Activated CD4-positive, alpha-beta T cell treated with anti-CD3 and anti-CD28 coated beads for 24 hours (primary cell): ENCODE data around the gene E2F1.
"Not testable (repeated sequence)": the region's sequence is repeated elsewhere in the genome, so short reads cannot be mapped to it uniquely, and the experiment has no call there.

ENCODE experiments used
- DNase-seq, 2 donors: peaks; one replicate each; pipeline ENCODE4 v3.0.0-alpha.2; 2020; ENCODE audit warnings: low read depth in 2 of 2

Gene E2F1

DNA sequence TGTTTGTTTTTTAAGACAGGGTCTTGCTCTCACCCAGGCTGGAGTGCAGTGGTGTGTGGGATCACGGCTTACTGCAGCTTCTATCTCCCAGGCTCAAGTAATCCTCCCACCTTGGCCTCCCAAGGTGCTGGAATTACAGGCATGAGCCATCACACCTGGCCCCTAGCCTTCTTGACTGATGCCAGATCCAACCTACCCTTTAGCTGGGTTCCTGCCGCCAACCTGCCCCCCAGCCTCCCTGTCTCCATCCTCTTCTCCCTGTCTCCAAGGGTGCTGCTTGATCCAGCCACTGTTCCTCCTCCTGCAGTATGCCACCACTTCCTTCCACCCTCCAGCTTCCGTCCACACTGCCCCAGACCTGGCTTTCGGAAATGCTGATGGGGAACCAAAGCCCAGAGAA, 27.3 kb downstream of the E2F1 start:
- no peak for DNase-seq

DNA sequence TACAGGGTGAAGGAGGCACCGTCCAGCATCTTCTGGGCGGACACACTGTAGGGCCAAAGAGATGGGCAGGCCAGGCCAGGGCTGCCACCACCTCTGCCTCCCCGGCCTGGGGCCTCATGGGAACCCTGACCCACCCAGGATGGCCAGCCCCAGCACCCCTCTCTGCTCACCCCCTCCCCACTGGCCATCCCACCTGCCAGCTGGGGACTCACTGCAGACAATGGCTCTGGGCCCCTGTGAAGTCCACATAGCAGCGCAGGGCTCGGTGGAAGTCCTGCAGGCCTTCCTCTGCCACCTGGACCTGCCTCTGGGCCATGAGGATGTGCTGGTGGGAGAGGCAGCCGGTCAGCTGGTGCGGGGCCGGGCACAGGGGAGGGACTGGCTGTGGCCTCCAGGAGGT, 27.7 kb downstream of the E2F1 start:
- DNase-seq, result no peak

DNA sequence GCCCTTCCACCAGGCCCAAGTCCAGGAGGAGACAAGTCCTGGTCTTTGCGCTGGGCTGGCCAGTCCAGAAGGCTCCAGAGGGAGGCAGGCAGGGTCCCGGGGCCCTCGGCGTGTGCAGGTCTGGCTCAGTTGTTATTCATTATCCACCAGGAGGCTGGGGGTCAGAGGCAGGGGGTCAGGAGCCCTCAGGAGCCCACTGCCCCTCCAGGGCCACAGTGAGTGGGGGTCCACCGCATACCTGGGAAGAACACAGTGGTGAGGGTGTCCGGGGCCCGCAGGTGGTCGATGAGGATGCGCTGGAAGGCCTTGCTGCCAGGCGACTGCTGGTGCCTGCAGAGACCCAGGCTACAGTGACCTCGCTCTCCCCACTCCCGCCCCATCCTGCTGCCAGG, 28.5 kb downstream of the E2F1 start:
- DNase-seq, result no peak

DNA sequence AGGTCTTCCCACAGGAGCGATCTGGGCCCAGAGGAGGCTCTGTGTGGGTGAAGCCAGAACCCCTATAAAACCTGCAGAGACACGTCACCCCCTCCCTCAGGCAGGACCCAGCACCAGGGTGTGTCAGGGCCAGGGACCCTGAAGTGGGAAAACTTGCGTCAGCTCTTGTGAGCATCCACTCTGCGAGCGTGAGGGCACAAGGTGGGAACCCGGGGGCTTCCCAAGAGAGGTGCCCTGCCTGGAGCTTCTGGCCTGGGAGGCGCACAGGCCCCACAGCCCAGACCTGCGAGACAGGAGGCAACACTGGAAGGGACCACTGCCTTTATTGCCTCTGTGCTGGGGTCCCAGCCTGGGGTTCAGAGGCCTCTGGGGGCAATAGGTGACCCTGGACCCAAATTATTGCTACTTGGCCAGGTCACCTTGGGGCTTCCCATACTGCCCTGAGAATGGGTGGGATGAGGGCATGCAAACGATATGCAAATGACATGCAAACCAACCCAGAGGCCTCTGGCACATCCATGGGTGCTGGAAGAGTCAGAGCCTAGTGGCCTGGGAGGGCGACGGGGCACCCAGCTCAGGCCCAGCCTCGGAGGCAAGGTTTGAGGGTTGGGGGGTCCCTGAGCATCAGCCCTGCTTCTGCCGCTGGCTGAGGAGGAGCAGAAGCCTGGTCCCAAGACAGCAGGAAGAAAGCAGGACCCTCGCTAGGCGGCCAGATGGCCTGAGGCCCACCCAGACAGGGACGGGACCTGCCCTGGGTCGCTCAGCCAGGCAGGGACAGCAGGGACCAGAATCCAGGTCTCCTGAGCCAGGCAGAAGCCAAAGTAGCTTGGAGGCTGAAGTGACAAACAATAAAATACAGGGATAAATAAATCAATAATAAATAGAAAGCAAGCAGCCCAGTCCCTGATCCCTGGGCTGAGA, 29.1 kb downstream of the E2F1 start:
- DNase-seq, result no peak

DNA sequence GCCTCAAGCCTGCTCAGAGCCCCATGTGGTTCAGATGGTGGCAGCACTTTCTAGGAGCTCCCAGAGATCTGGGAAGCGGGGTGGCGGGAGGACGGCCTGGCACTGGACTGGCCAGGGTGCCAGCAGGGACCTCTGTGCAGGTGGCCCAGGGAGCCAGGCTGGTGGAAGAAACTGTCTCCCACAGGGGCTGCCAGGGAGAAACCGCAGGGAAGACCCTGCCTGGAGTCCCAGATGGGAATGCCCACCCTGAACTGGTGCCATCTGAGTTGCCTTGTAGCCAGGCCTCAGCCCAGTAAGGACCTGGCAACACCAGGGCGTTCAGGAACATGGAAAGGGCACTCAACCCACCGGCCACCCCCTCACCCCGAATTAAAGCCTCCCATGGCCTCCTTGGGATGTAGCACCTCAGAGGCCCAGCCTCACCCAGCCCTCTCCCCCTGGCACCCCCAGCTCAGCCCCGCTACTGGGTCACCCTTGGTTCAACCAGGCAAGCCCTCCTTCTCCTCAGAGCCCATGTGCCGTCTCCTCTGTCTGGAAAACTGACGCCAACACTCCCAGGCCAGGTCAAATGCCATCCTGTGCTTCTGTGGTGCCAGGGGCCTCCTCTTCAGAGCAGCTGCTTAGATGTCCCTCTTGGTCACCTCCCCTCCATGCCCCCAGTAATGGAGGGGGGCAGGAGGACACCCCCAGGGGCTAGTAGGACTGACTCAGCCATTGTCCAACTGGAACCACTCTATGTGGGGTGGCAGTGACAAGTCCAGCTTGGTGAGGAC, 30.0 kb downstream of the E2F1 start:
- no peak for DNase-seq

DNA sequence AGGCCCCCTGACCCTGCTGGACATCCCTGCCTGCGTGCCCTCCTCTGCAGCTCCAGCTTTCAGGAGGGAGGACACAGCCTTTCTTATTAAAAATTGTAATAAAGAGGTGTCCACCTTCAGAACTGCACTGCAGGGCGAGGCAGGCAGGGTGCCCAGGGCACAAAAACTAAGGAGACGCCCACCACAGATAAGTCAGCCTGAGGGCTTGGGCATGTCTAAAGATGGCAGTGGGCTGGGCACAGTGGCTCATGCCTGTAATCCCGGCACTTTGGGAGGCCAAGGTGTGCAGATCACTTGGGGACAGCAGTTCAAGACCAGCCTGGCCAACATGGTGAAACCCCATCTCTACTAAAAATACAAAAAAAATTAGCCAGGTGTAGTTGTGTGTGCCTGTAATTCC, 31.0 kb downstream of the E2F1 start:
- DNase-seq, result no peak

DNA sequence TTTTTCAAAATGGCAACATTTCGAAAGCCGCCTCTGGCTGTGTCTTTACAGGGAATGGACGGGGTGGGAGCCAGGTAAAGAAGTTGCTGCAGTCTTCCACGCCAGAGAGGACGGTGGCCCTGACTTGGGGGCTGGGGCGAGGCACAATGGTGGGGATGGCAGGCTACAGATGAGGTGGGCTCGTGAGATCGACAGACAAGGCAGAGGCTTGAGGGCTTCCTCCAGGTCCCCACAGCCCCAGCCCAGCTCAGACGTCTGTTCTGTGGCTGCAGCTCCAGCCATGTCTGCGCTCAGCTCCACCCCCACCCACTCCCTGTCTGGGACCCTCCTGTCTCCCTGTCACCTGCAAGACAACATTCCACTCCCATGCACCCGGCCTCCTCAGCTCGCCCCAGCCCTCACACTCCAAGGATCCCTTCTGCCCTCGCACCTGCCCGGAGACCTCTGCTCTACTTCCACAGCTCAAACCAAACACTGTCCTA, 31.5 kb downstream of the E2F1 start:
- no peak for DNase-seq

DNA sequence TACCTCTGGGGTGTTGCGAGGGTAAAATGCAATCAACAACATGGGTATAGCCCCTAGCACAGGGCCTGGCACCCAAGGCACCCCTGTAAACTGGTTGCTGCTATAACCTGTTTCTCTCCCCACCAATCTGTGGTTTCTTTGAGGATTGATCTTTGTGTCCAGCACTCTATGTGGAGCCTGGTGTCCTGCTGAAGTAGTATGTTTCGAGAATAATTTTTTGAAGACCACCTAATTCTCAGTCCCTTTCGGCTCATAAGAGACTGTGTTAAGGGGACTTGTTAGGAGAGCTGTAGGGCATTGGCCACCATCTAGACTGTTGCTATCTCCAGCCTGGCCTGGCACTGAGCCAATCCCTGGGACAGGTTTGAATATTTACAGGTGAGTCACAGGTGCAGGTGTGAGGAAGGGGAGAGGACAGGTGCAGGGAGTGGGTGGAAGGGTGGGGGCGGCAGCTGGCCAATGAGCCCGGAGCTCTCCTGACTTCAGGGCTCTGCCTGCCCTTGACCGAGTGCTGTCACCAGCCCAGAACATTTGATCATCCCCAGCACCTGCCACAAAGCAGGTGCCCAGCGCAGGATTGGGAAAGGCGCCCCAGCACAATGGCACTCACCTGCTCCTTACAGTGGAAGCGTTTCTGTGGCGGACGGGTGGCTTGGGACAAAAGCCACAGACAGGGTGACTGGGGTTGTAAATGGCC, 32.1 kb downstream of the E2F1 start:
- DNase-seq, result no peak

DNA sequence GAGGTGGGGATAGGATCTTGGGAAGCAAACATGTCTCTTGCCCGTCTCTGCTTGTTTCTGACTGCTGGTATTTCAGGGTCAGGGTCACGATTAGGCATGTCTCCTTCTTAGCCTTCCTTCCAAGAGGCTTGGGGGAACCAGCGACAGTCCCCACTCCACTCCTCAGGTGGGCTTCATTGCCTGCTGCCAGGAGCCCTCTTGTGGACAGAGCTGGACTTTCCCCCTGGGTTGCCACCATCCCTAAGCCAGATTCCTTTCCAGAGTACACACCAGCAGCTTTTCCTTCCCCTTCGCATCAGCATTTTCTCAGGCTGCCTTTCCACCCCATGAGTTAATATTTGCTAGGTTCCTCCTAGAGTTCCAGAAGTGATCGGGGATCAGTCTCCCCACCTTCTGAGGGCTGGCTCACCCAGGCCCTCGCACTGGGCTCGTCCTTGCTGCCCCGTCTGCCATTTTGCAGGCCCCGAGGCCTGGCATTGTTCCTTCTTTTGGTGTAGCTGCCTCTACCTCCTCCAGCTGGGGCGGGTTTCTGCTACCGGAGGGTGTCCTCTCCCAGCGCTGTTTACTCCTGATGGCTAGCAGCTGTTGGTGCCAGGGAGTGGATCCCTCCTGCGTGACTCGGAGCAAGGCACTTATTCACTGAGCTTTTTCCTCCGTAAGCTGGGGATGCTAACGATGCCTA, 32.8 kb downstream of the E2F1 start:
- peak in 1 of 2 donors; percentile 30 for DNase-seq

DNA sequence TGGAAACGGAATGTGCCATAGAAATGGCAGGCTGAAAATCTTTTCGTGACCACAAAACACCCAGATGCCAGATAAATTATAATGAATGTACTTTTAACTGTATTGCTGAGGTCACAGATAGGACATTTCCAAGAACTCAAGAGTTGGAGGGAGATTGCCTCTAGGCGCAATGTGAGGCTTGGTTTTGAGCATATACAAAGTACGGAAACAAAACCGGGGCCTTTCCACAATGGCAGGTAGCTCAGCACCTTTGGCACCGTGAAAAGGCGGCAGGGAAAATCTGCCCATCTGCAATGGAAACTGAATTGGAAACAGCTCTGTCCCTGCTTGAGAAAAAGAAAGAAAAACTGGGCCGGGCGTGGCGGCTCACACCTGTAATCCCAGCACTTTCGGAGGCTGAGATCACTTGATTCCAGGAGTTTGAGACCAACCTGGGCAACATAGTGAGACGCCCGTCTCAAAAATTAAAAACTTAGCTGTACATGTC, 34.6 kb downstream of the E2F1 start:
- DNase-seq, result no peak

DNA sequence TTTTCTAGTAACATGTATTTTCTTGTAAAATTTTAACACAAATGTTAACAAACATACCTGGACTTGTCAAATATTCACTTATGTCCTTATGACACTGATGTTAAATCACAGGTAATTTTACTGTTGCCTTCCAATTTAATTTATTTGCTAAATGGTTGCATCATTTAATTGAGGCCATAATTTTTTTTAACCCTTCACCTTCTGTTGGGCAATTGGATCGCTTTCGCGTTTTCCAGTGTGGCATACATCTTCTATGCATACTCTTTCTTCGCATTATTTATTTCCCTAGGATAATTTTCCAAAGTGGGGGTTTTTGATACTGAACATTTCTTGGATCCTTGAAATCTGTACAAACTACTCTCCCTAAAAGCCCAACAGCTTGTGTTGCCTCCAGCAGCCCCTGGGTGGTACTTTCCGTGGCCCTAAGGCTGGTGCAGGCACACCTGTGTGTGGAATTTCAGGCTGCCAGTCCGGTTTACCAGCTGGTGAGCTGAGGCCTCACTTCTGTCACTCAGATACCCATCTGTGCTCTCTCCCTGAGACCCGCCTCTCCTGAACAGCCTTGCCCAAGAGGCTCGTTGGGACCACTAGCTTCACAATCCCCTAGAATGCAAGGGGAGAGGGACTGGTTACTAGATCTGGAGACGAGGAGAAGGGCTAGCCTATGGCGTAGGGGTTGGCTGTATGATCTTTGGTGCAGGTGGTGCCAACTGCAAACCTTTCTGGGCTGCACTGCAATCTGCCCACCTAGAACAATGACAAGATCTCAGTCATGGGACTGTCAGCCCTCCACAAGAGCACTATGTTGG, 35.2 kb downstream of the E2F1 start:
- DNase-seq, result no peak

DNA sequence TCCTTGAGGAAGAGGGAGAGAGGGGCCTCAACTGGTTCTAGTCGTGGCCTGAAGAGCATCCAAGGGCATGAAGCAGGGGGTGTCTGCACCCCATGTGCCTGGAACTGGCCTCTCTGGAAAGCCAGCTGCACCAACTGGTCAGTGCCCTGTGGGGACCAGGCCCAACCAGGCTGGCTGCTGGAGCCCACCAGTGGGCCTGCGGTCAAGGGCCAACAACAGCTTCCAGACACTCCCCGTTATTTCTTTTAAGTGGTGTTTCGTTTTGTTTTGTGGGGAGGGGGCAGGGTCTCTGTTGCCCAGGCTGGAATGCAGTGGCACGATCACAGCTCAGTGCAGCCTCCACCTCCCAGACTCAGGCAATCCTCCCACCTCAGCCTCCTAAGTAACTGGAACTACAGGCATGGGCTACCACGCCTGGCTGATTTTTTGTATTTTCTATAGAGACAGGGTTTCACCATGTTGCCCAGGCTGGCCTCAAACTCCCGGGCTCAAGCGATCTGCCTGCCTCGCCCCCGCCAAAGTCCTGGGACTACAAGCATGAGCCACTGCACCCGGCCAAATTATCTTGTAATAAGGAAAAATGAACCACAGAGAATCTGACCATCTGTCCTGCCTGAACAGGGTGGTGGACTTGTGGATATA, 36.0 kb downstream of the E2F1 start:
- no peak for DNase-seq

DNA sequence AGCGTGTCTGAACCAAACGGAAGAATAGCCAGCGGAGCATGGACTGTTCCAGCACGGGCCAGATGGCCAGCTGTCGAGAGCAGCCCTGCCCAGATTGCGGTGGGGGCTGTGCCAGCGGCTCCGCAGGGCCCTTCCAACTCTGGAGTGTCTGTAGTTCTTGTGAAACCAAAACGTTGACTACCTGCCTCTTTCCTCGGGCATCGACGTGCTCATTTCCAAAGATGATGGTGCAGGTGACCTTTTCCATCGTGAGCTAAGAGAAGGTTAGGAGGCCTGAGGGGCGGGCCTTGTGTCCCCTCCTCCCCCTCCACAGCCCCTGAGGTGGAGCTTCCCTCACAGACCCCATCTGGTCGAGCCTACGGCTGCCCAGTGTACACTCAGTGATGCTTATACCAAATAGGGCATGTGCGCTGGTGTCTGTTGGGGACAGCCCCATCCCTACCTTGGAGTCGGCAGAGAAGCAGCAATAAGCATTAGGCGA, 36.9 kb downstream of the E2F1 start:
- DNase-seq, result no peak

DNA sequence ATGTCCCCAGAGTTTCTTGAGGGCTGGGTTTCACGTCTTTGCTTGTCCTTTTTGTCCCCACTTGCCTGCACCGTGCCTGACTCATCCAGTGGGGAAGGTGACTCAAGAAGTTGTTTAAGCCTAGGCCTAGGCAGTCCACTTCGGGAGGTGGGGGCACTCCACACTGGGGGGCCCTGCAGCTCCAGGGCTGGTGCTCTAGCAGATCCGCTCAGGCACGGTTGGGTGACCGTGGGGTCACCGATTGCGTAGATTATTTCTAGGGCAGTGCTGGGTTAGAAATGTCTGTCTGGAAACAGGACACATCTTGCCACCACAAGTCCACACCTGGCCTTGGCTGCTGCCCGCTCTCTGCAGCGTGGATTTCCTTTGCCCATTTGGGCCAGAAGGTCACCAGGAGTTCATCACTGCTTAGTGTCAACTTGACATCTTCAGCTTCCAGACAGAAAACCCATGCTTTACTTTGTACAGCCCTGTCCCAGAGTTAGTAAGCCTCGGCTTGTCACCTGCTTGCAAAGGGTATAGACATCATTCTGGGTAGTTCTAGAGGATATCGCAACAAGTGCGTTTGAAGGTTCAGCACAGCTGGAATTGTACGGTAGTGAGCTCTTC, 37.7 kb downstream of the E2F1 start:
- DNase-seq, result no peak

DNA sequence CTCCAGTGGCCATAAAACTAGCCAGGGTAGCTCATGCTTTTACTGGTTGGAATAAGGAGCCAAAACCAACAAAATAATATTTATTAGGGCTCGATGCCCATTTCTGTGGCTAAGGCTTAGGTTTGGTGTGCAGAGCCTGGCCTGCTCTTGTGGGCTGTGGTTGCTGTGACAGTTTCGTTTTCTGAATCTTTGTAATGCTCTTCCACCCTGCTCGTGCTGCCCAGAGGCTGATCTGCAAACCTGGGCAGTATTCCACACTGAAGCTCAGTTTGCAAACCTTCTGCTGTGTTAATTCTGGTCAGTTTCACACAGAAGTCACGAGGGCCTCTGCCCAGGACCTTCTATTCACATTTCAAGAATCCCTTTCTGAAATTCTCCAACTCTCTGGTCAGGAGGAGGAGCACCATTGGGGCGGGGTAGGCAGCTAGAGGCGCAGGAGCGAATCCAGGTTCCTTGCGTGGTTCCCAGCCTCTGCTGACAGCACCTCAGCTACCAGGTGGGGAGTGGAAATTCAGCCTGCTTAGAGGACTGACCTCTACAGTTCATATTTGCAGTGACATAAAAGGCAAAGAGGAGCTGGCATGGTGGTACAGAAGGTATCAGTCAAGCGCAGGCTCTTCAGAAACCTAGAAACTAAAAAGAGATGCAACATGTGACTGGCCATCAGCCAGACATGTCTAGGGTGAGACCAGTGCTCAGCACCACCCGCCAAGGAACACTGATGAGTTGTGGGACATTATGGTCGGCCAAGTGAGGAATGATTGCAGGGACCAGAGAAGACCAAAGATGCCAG, 38.4 kb downstream of the E2F1 start:
- no peak for DNase-seq

DNA sequence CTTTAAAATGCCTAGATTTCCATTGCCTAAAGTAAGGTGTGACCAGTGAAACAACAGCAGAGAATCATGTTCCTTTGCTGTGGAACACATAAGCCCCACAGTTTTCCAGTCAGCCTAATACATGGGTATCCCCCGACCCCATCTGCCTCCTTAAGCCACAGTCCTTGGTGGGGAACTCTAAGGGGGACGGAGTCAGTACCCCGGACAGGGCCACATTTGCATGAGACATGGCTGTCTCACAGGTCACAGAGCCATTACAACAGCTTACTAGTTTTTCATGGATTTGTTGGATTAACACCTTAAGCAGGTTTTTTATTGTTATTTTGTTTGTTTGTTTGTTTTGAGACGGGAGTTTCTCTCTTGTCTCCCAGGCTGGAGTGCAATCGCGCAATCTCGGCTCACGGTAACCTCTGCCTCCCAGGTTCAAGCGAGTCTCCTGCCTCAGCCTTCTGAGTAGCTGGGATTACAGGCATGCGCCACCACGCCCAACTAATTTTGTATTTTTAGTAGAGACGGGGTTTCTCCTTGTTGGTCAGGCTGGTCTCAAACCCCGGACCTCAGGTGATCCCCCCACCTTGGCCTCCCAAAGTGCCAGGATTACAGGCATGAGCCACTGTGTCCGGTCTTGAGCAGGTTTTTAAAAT, 39.1 kb downstream of the E2F1 start:
- DNase-seq, result not testable (repeated sequence)

DNA sequence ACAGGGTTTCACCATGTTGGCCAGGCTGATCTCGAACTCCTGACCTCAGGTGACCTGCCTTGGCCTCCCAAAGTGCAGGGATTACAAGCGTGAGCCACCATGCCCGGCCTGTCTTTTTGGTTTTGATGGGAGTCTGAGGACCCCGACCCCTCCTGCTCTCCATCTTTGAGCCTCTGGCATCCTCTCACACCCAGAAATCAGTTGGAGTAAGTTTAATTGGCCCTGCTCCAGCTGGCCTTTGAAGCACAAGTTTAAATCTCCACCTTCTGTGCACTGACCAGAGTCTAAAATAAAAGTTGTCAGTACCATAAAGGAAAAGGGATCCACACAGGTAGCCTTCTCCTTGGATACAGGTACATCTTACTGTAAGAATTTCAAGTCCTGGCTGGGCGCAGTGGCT, 40.0 kb downstream of the E2F1 start:
- DNase-seq, result no peak

DNA sequence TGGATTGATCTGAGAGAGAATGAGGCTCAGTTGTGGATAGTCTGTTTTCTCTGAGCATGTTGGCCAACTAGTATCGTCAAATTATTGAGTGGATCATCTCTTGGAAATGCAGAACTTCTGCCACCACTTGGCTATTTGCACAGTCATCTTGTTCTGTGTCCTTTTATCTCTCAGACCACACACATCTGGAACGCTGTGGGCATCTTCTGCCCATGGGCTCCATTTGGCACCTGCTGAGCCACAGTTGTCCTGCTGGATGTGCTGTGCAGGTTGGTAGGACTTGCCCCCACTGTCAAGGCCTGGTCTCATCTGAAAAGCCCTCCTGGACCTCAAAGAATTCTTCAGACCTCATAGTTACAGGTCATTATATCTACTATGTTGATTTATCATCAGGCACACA, 40.8 kb downstream of the E2F1 start:
- DNase-seq, result no peak

DNA sequence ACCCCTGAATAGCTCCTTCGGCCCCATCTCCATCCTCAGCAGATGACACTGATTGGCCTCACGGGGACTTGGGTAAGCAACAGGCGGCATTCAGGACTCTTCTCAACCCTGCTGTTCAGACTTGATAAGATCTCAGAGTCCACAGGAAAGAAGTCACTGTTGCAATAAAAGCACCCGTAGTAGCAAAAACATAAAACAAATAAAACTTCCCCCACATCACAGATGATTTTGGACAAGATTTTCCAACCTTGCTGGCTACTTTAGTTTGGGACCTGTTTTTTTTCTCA, 41.2 kb downstream of the E2F1 start:
- DNase-seq, result no peak
